ENCODE measurements around the gene ADAT3. TPM values are rescaled to one million over a fixed set of nuclear protein-coding genes. Genes with fewer than 3 reads are reported as not detected.

The ADAT3 gene
- polyA plus RNA-seq, 1 of the 3 experiments (the other 2 are of a cell fraction): 2.8 TPM

DNA sequence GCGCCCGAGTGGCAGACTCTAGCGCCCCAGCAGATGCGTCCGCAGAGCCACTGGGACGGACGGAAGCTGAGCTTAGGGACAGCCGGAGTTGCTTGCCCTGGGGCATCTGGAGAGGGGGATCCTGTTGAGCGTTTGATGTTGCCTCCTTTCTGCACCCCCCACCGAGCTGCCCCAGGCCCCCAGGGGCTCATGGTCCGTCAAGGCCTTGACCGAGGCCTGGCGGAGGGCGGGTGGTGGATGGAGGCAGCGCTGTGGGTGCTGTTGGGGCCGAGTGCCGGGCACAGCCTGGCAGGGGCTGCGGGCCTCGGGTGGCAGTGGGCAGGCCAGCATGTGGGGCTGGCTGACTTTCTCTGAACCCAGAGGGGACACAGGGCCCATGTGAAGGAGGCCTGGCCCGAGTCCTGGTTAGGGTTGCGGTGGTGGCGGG, 38.5 kb downstream of the ADAT3 start:
- no peaks in the 10 kb centered on the region for H3K27me3 ChIP-seq (ENCODE audit: insufficient read depth)
- WGBS (ENCODE audit: low lambda C conversion rate): 83% methylated on average over 8 of the region's 22 CpGs
- H3F3A ChIP-seq (replicated peaks; ENCODE audit: insufficient read depth): peaks cover 12% of the 10 kb centered on the region
- H3K27ac ChIP-seq (ENCODE audit: low read depth in 2 of 2, low read length in 1 of 2): peak overlapping the region in 1 of 2 experiments; percentile 18; a peak in 1 of 4 replicates
- H2AFZ ChIP-seq (ENCODE audit: low read depth): no peak overlapping the region
- H3K4me1 ChIP-seq (ENCODE audit: control insufficient read depth in 1 of 2, insufficient read depth in 2 of 2, low read depth in 1 of 2, low read length in 1 of 2): peaks cover 6 to 27% of the 10 kb centered on the region in 2 experiments; a peak in 3 of 4 replicates
- H3K9ac ChIP-seq: no peak overlapping the region
- H3K36me3 ChIP-seq (replicated peaks in 1 of 2; ENCODE audit: control insufficient read depth in 1 of 2, insufficient read depth in 2 of 2, low read length in 1 of 2): no peaks in the 10 kb centered on the region
- H3K9me2 ChIP-seq: no peaks in the 10 kb centered on the region
- no peaks in the 10 kb centered on the region for H3K9me3 ChIP-seq
- DNase-seq: no peak
- peaks cover 74% of the 10 kb centered on the region for H3K79me2 ChIP-seq (ENCODE audit: insufficient read depth)
- TF ChIP-seq ELF1 (IDR thresholded peaks at IDR 0.05) (no peak), TAF1 (IDR thresholded peaks at IDR 0.05; ENCODE audit: borderline replicate concordance, low read depth, low read length) (no peak)
- TF ChIP-seq, protein P1, sequence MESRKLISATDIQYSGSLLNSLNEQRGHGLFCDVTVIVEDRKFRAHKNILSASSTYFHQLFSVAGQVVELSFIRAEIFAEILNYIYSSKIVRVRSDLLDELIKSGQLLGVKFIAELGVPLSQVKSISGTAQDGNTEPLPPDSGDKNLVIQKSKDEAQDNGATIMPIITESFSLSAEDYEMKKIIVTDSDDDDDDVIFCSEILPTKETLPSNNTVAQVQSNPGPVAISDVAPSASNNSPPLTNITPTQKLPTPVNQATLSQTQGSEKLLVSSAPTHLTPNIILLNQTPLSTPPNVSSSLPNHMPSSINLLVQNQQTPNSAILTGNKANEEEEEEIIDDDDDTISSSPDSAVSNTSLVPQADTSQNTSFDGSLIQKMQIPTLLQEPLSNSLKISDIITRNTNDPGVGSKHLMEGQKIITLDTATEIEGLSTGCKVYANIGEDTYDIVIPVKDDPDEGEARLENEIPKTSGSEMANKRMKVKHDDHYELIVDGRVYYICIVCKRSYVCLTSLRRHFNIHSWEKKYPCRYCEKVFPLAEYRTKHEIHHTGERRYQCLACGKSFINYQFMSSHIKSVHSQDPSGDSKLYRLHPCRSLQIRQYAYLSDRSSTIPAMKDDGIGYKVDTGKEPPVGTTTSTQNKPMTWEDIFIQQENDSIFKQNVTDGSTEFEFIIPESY (IDR thresholded peaks at IDR 0.05; ENCODE audit: borderline replicate concordance, low read depth): no peak
- ChIA-PET CTCF (interaction anchor here (0.6 to 2.3 kb wide), 5 partner anchors 9 to 373 kb away, joined by 3 to 15 read pairs (median 6); no protein-coding TSS in a partner anchor), POLR2A (no interaction called here)
- peaks cover 57% of the 10 kb centered on the region for H4K20me1 ChIP-seq (ENCODE audit: insufficient read depth)
- peak overlapping the region; percentile 97; the same call in 1 of the 2 replicates for H3K4me2 ChIP-seq
- H3K4me3 ChIP-seq (ENCODE audit: low read depth in 2 of 2, low read length in 1 of 2): no peak overlapping the region

- Histone ChIP-seq H3K27ac (ENCODE audit: low read depth in 2 of 2, low read length in 1 of 2) (peak overlapping the region in 1 of 2 experiments; percentile 18; a peak in 1 of 4 replicates), H3K36me3 (replicated peaks in 1 of 2; ENCODE audit: control insufficient read depth in 1 of 2, insufficient read depth in 2 of 2, low read length in 1 of 2) (no peaks in the 10 kb centered on the region), H3K4me3 (ENCODE audit: low read depth in 2 of 2, low read length in 1 of 2) (no peak overlapping the region), H3K4me2 (peak overlapping the region; percentile 97; the same call in 1 of the 2 replicates), H4K20me1 (ENCODE audit: insufficient read depth) (peaks cover 63% of the 10 kb centered on the region), H3K9me3 (no peaks in the 10 kb centered on the region), H3K9ac (no peak overlapping the region), H3K9me2 (no peaks in the 10 kb centered on the region), H3K27me3 (ENCODE audit: insufficient read depth) (no peaks in the 10 kb centered on the region), H3F3A (replicated peaks; ENCODE audit: insufficient read depth) (peaks cover 12% of the 10 kb centered on the region), H2AFZ (ENCODE audit: low read depth) (no peak overlapping the region), H3K79me2 (ENCODE audit: insufficient read depth) (peaks cover 81% of the 10 kb centered on the region), H3K4me1 (ENCODE audit: control insufficient read depth in 1 of 2, insufficient read depth in 2 of 2, low read depth in 1 of 2, low read length in 1 of 2) (peaks cover 6 to 27% of the 10 kb centered on the region in 2 experiments; a peak in 3 of 4 replicates)
- TF ChIP-seq RFX5 (IDR thresholded peaks at IDR 0.05; ENCODE audit: low read length) (no peak), RCOR1 (IDR thresholded peaks at IDR 0.05; ENCODE audit: low read length) (no peak), REST (IDR thresholded peaks at IDR 0.05; ENCODE audit: low read depth, low read length) (no peak), MXI1 (IDR thresholded peaks at IDR 0.05; ENCODE audit: low read depth, low read length) (no peak), EP300 (IDR thresholded peaks at IDR 0.05; ENCODE audit: borderline replicate concordance in 1 of 2, low read depth in 1 of 2, low read length in 1 of 2) (no peak), TAF1 (IDR thresholded peaks at IDR 0.05; ENCODE audit: borderline replicate concordance, low read depth, low read length) (no peak), SIN3A (IDR thresholded peaks at IDR 0.05; ENCODE audit: borderline replicate concordance, low read depth, low read length) (no peak), JUND (IDR thresholded peaks at IDR 0.05) (no peak)
- TF ChIP-seq, protein P2, sequence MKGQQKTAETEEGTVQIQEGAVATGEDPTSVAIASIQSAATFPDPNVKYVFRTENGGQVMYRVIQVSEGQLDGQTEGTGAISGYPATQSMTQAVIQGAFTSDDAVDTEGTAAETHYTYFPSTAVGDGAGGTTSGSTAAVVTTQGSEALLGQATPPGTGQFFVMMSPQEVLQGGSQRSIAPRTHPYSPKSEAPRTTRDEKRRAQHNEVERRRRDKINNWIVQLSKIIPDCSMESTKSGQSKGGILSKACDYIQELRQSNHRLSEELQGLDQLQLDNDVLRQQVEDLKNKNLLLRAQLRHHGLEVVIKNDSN (IDR thresholded peaks at IDR 0.05; ENCODE audit: borderline replicate concordance, low read depth): no peak
- TF ChIP-seq, protein P3, sequence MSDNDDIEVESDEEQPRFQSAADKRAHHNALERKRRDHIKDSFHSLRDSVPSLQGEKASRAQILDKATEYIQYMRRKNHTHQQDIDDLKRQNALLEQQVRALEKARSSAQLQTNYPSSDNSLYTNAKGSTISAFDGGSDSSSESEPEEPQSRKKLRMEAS (IDR thresholded peaks at IDR 0.05; ENCODE audit: low read depth): no peak
- POLR2A ChIA-PET: no interaction called here
- WGBS (ENCODE audit: low lambda C conversion rate): 97% methylated on average over 9 of the region's 42 CpGs
- no peak for DNase-seq
- CTCF ChIA-PET: interaction anchor here (0.9 to 2.7 kb wide), 5 partner anchors 12 to 37 kb away, joined by 3 to 24 read pairs (median 15); no protein-coding TSS in a partner anchor
Measured at GRCh38 chr19:1944088-1944915, 39.1 kb downstream of the ADAT3 start.
